Measurements from ENCODE around the gene TACC2. TPM values are rescaled to one million over a fixed set of nuclear protein-coding genes. Genes with fewer than 3 reads are reported as not detected.

Gene TACC2
- total RNA-seq, 5 donors from 2014 or later (not counting 1 experiment from before 2014, with no cell fraction given), result 0.46 to 0.70 (median 0.60) TPM; not detected in 2

GRCh38 chr10:122240401-122240800, 251.4 kb downstream of the TACC2 start:
- no peaks in the 10 kb centered on the region for H3K27me3 Mint-ChIP-seq
- H3K27me3 ChIP-seq (replicated peaks in 1 of 2; ENCODE audit: control insufficient read depth in 2 of 2, extremely low read depth in 1 of 2, insufficient read depth in 2 of 2, low read length in 1 of 2), result peaks cover 0 to 7% of the 10 kb centered on the region in 2 experiments
- no CpG with 5 or more reads among the region's 6 CpGs for WGBS (ENCODE audit: insufficient coverage)

GRCh38 chr10:122241836-122242235, 252.9 kb downstream of the TACC2 start:
- peaks cover 0 to 7% of the 10 kb centered on the region in 2 donors for H3K27me3 Mint-ChIP-seq
- peaks cover 0 to 7% of the 10 kb centered on the region in 2 experiments for H3K27me3 ChIP-seq (replicated peaks in 1 of 2; ENCODE audit: control insufficient read depth in 2 of 2, extremely low read depth in 1 of 2, insufficient read depth in 2 of 2, low read length in 1 of 2)
- no peaks in the 10 kb centered on the region for H3K36me3 Mint-ChIP-seq
- ATAC-seq (replicated peaks in 1 of 4) (no peak), DNase-seq (no peak)
- no peak overlapping the region for H3K4me3 Mint-ChIP-seq
- no peaks in the 10 kb centered on the region for H3K4me1 Mint-ChIP-seq
- no peaks in the 10 kb centered on the region for H3K9me3 ChIP-seq
- WGBS (ENCODE audit: insufficient coverage), result 81% methylated on average over 6 of the region's 8 CpGs
- H3K36me3 ChIP-seq (ENCODE audit: control insufficient read depth in 2 of 2, extremely low read depth in 1 of 2, insufficient read depth in 1 of 2, low read length in 1 of 2), result no peaks in the 10 kb centered on the region
- no peak overlapping the region for H3K27ac ChIP-seq (ENCODE audit: low read length)
- H3K4me1 ChIP-seq (ENCODE audit: control insufficient read depth in 1 of 2, extremely low read depth in 1 of 2, insufficient read depth in 2 of 2, low read length in 2 of 2), result no peaks in the 10 kb centered on the region
- no peak overlapping the region for H3K4me3 ChIP-seq (ENCODE audit: control insufficient read depth in 1 of 2, extremely low read depth in 1 of 2, low read length in 1 of 2)
- ChIA-PET POLR2A (no interaction called here), CTCF (no interaction called here)
- H3K9me3 Mint-ChIP-seq, result no peaks in the 10 kb centered on the region
- H3K27ac Mint-ChIP-seq, result no peak overlapping the region

More at GRCh38 chr10:122240401-122240800, 251.4 kb downstream of the TACC2 start:
- no peaks in the 10 kb centered on the region for H3K36me3 Mint-ChIP-seq
- no peak overlapping the region for H3K27ac Mint-ChIP-seq
- no peak for ATAC-seq (replicated peaks in 1 of 4)
- DNase-seq, result no peak
- H3K4me1 Mint-ChIP-seq, result no peaks in the 10 kb centered on the region
- no peak overlapping the region for H3K4me3 ChIP-seq (ENCODE audit: control insufficient read depth in 1 of 2, extremely low read depth in 1 of 2, low read length in 1 of 2)
- CTCF ChIA-PET, result no interaction called here
- H3K9me3 ChIP-seq, result no peaks in the 10 kb centered on the region
- no peak overlapping the region for H3K4me3 Mint-ChIP-seq
- no peaks in the 10 kb centered on the region for H3K36me3 ChIP-seq (ENCODE audit: control insufficient read depth in 2 of 2, extremely low read depth in 1 of 2, insufficient read depth in 1 of 2, low read length in 1 of 2)
- no peaks in the 10 kb centered on the region for H3K9me3 Mint-ChIP-seq
- no peak overlapping the region for H3K27ac ChIP-seq (ENCODE audit: low read length)
- POLR2A ChIA-PET, result no interaction called here
- H3K4me1 ChIP-seq (ENCODE audit: control insufficient read depth in 1 of 2, extremely low read depth in 1 of 2, insufficient read depth in 2 of 2, low read length in 2 of 2), result no peaks in the 10 kb centered on the region

GRCh38 chr10:122243550-122243949, 254.6 kb downstream of the TACC2 start:
- H3K4me3 Mint-ChIP-seq, result no peak overlapping the region
- DNase-seq, result no peak
- H3K4me1 ChIP-seq (ENCODE audit: control insufficient read depth in 1 of 2, extremely low read depth in 1 of 2, insufficient read depth in 2 of 2, low read length in 2 of 2), result no peaks in the 10 kb centered on the region
- H3K27ac Mint-ChIP-seq, result no peak overlapping the region
- ATAC-seq (replicated peaks in 1 of 4), result no peak
- no peaks in the 10 kb centered on the region for H3K9me3 ChIP-seq
- no peak overlapping the region for H3K4me3 ChIP-seq (ENCODE audit: control insufficient read depth in 1 of 2, extremely low read depth in 1 of 2, low read length in 1 of 2)
- ChIA-PET CTCF (no interaction called here), POLR2A (no interaction called here)
- WGBS (ENCODE audit: insufficient coverage), result no CpG with 5 or more reads among the region's 2 CpGs
- H3K4me1 Mint-ChIP-seq, result no peaks in the 10 kb centered on the region
- peaks cover 0 to 12% of the 10 kb centered on the region in 2 experiments for H3K27me3 ChIP-seq (replicated peaks in 1 of 2; ENCODE audit: control insufficient read depth in 2 of 2, extremely low read depth in 1 of 2, insufficient read depth in 2 of 2, low read length in 1 of 2)
- H3K36me3 Mint-ChIP-seq, result no peaks in the 10 kb centered on the region
- H3K27me3 Mint-ChIP-seq, result peaks cover 4 to 14% of the 10 kb centered on the region in 2 donors
- H3K36me3 ChIP-seq (ENCODE audit: control insufficient read depth in 2 of 2, extremely low read depth in 1 of 2, insufficient read depth in 1 of 2, low read length in 1 of 2), result no peaks in the 10 kb centered on the region
- no peak overlapping the region for H3K27ac ChIP-seq (ENCODE audit: low read length)
- no peaks in the 10 kb centered on the region for H3K9me3 Mint-ChIP-seq

GRCh38 chr10:122244001-122244975, 255.3 kb downstream of the TACC2 start:
- POLR2A ChIA-PET, result no interaction called here
- CTCF ChIA-PET, result no interaction called here
- Histone ChIP-seq H3K9me3 (no peaks in the 10 kb centered on the region), H3K27ac (ENCODE audit: low read length) (no peak overlapping the region), H3K27me3 (replicated peaks in 1 of 2; ENCODE audit: control insufficient read depth in 2 of 2, extremely low read depth in 1 of 2, insufficient read depth in 2 of 2, low read length in 1 of 2) (peaks cover 0 to 18% of the 10 kb centered on the region in 2 experiments), H3K4me3 (ENCODE audit: control insufficient read depth in 1 of 2, extremely low read depth in 1 of 2, low read length in 1 of 2) (no peak overlapping the region), H3K36me3 (ENCODE audit: control insufficient read depth in 2 of 2, extremely low read depth in 1 of 2, insufficient read depth in 1 of 2, low read length in 1 of 2) (no peaks in the 10 kb centered on the region), H3K4me1 (ENCODE audit: control insufficient read depth in 1 of 2, extremely low read depth in 1 of 2, insufficient read depth in 2 of 2, low read length in 2 of 2) (no peaks in the 10 kb centered on the region)
- H3K27me3 Mint-ChIP-seq, result peaks cover 4 to 18% of the 10 kb centered on the region in 2 donors
- H3K4me1 Mint-ChIP-seq, result no peaks in the 10 kb centered on the region
- no peaks in the 10 kb centered on the region for H3K9me3 Mint-ChIP-seq
- H3K27ac Mint-ChIP-seq, result no peak overlapping the region
- DNase-seq (no peak), ATAC-seq (replicated peaks in 1 of 4) (no peak)
- H3K4me3 Mint-ChIP-seq, result no peak overlapping the region
- 80% methylated on average over 9 of the region's 11 CpGs for WGBS (ENCODE audit: insufficient coverage)
- H3K36me3 Mint-ChIP-seq, result no peaks in the 10 kb centered on the region

- Histone ChIP-seq H3K4me3 (ENCODE audit: control insufficient read depth in 1 of 2, extremely low read depth in 1 of 2, low read length in 1 of 2) (no peak overlapping the region), H3K4me1 (ENCODE audit: control insufficient read depth in 1 of 2, extremely low read depth in 1 of 2, insufficient read depth in 2 of 2, low read length in 2 of 2) (no peaks in the 10 kb centered on the region), H3K27ac (ENCODE audit: low read length) (no peak overlapping the region), H3K36me3 (ENCODE audit: control insufficient read depth in 2 of 2, extremely low read depth in 1 of 2, insufficient read depth in 1 of 2, low read length in 1 of 2) (no peaks in the 10 kb centered on the region), H3K9me3 (no peaks in the 10 kb centered on the region), H3K27me3 (replicated peaks in 1 of 2; ENCODE audit: control insufficient read depth in 2 of 2, extremely low read depth in 1 of 2, insufficient read depth in 2 of 2, low read length in 1 of 2) (peaks cover 0 to 16% of the 10 kb centered on the region in 2 experiments)
- Mint-ChIP-seq H3K27me3 (peaks cover 4 to 18% of the 10 kb centered on the region in 2 donors), H3K4me1 (no peaks in the 10 kb centered on the region), H3K9me3 (no peaks in the 10 kb centered on the region), H3K27ac (peak overlapping the region in 1 of 2 donors; percentile 6), H3K36me3 (no peaks in the 10 kb centered on the region), H3K4me3 (no peak overlapping the region)
- DNase-seq (no peak), ATAC-seq (replicated peaks in 1 of 4) (no peak)
- POLR2A ChIA-PET, result no interaction called here
- CTCF ChIA-PET, result no interaction called here
- 100% methylated on average over 1 of the region's 4 CpGs for WGBS (ENCODE audit: insufficient coverage)
Measured at GRCh38 chr10:122245136-122245535, 256.2 kb downstream of the TACC2 start.

- peaks cover 4 to 18% of the 10 kb centered on the region in 2 donors for H3K27me3 Mint-ChIP-seq
- Histone ChIP-seq H3K27me3 (replicated peaks in 1 of 2; ENCODE audit: control insufficient read depth in 2 of 2, extremely low read depth in 1 of 2, insufficient read depth in 2 of 2, low read length in 1 of 2) (peaks cover 0 to 20% of the 10 kb centered on the region in 2 experiments), H3K9me3 (no peaks in the 10 kb centered on the region), H3K36me3 (ENCODE audit: control insufficient read depth in 2 of 2, extremely low read depth in 1 of 2, insufficient read depth in 1 of 2, low read length in 1 of 2) (no peaks in the 10 kb centered on the region), H3K4me1 (ENCODE audit: control insufficient read depth in 1 of 2, extremely low read depth in 1 of 2, insufficient read depth in 2 of 2, low read length in 2 of 2) (no peaks in the 10 kb centered on the region), H3K27ac (ENCODE audit: low read length) (no peak overlapping the region), H3K4me3 (ENCODE audit: control insufficient read depth in 1 of 2, extremely low read depth in 1 of 2, low read length in 1 of 2) (no peak overlapping the region)
- WGBS (ENCODE audit: insufficient coverage), result 82% methylated on average over 5 of the region's 11 CpGs
- ChIA-PET CTCF (no interaction called here), POLR2A (no interaction called here)
- ATAC-seq (replicated peaks in 1 of 4) (no peak), DNase-seq (no peak)
- no peaks in the 10 kb centered on the region for H3K4me1 Mint-ChIP-seq
- no peaks in the 10 kb centered on the region for H3K36me3 Mint-ChIP-seq
- no peak overlapping the region for H3K27ac Mint-ChIP-seq
- H3K9me3 Mint-ChIP-seq, result no peaks in the 10 kb centered on the region
- no peak overlapping the region for H3K4me3 Mint-ChIP-seq
Measured at GRCh38 chr10:122245897-122246296, 256.9 kb downstream of the TACC2 start.
